Measurements from ENCODE around the gene ARHGAP24. TPM values are rescaled to one million over a fixed set of nuclear protein-coding genes. Genes with fewer than 3 reads are reported as not detected.

Gene ARHGAP24
- total RNA-seq, 1 experiment from 2014 or later: 1.3 TPM

GRCh38 chr4:85669992-85670548, 195.1 kb downstream of the ARHGAP24 start:
- Histone ChIP-seq H3K27ac (ENCODE audit: low read depth, low read length) (no peak overlapping the region), H3K4me1 (ENCODE audit: control insufficient read depth in 1 of 2, insufficient read depth in 2 of 2, low read length in 2 of 2) (no peaks in the 10 kb centered on the region), H2AFZ (ENCODE audit: low read depth, low read length, poor library complexity, severe bottlenecking) (no peak overlapping the region), H4K20me1 (ENCODE audit: insufficient read depth) (no peaks in the 10 kb centered on the region), H3K9me3 (ENCODE audit: control insufficient read depth in 1 of 2, insufficient read depth in 1 of 2, low read depth in 1 of 2, low read length in 2 of 2) (no peaks in the 10 kb centered on the region), H3K36me3 (ENCODE audit: control insufficient read depth in 1 of 2, insufficient read depth in 2 of 2, low read length in 2 of 2) (no peaks in the 10 kb centered on the region), H3K4me2 (ENCODE audit: low read length) (no peak overlapping the region), H3K79me2 (ENCODE audit: insufficient read depth, low read length) (no peaks in the 10 kb centered on the region), H3K27me3 (ENCODE audit: insufficient read depth, low read length) (no peaks in the 10 kb centered on the region), H3K9ac (ENCODE audit: low read length) (no peak overlapping the region), H3K4me3 (replicated peaks in 1 of 2; ENCODE audit: low read depth in 1 of 2, low read length in 2 of 2) (no peak overlapping the region), H3K9me2 (ENCODE audit: insufficient read depth) (no peaks in the 10 kb centered on the region)
- ChIA-PET RAD21 (ENCODE audit: low non-redundant PET in 1 of 2, low total read pairs in 2 of 2, uncharacterized antibody in 2 of 2, unreplicated experiment in 2 of 2) (no interaction called here), CTCF (no interaction called here), POLR2A (no interaction called here)
- TF ChIP-seq MAX (IDR thresholded peaks at IDR 0.05) (no peak), SP1 (IDR thresholded peaks at IDR 0.05; ENCODE audit: low read depth) (no peak), CEBPB (IDR thresholded peaks at IDR 0.05; ENCODE audit: low read depth) (no peak), SIN3A (IDR thresholded peaks at IDR 0.05; ENCODE audit: low read depth) (no peak), POLR2A (IDR thresholded peaks at IDR 0.05; ENCODE audit: borderline replicate concordance, extremely low read depth, insufficient read depth, insufficient read length) (no peak)
- ATAC-seq (no peak), DNase-seq (ENCODE audit: low read depth, low spot score) (no peak)
- intact Hi-C loops (cut with micrococcal nuclease): no loop called here
- no TSS peak for BruUV-seq (replicated peaks)

GRCh38 chr4:85671120-85671519, 196.2 kb downstream of the ARHGAP24 start:
- no peak overlapping the region for H3K27ac ChIP-seq (ENCODE audit: low read depth, low read length)
- H3K79me2 ChIP-seq (ENCODE audit: insufficient read depth, low read length): no peaks in the 10 kb centered on the region
- DNase-seq (ENCODE audit: low read depth, low spot score): no peak
- no peak overlapping the region for H3K4me3 ChIP-seq (replicated peaks in 1 of 2; ENCODE audit: low read depth in 1 of 2, low read length in 2 of 2)
- no peaks in the 10 kb centered on the region for H3K9me2 ChIP-seq (ENCODE audit: insufficient read depth)
- no peaks in the 10 kb centered on the region for H3K36me3 ChIP-seq (ENCODE audit: control insufficient read depth in 1 of 2, insufficient read depth in 2 of 2, low read length in 2 of 2)
- no peaks in the 10 kb centered on the region for H3K9me3 ChIP-seq (ENCODE audit: control insufficient read depth in 1 of 2, insufficient read depth in 1 of 2, low read depth in 1 of 2, low read length in 2 of 2)
- TF ChIP-seq TCF7L2 (IDR thresholded peaks at IDR 0.05; ENCODE audit: borderline replicate concordance, extremely low read depth, insufficient read depth, insufficient read length) (no peak), ZNF274 (IDR thresholded peaks at IDR 0.05; ENCODE audit: low read depth, low read length) (no peak), RAD21 (IDR thresholded peaks at IDR 0.05; ENCODE audit: low read depth) (no peak), SP1 (IDR thresholded peaks at IDR 0.05; ENCODE audit: low read depth) (no peak), SIN3A (IDR thresholded peaks at IDR 0.05; ENCODE audit: low read depth) (no peak), FOSL1 (IDR thresholded peaks at IDR 0.05; ENCODE audit: low read depth) (no peak), POLR2AphosphoS5 (IDR thresholded peaks at IDR 0.05; ENCODE audit: low read depth, low read length) (no peak), YY1 (IDR thresholded peaks at IDR 0.05; ENCODE audit: extremely low read depth, insufficient replicate concordance, low read depth, low read length) (no peak)
- H3K27me3 ChIP-seq (ENCODE audit: insufficient read depth, low read length): no peaks in the 10 kb centered on the region
- no peaks in the 10 kb centered on the region for H3K4me1 ChIP-seq (ENCODE audit: control insufficient read depth in 1 of 2, insufficient read depth in 2 of 2, low read length in 2 of 2)
- ATAC-seq: no peak
- BruUV-seq (replicated peaks): no TSS peak
- CTCF ChIA-PET: no interaction called here
- no peak overlapping the region for H2AFZ ChIP-seq (ENCODE audit: low read depth, low read length, poor library complexity, severe bottlenecking)
- H4K20me1 ChIP-seq (ENCODE audit: insufficient read depth): no peaks in the 10 kb centered on the region
- POLR2A ChIA-PET: no interaction called here
- no peak overlapping the region for H3K9ac ChIP-seq (ENCODE audit: low read length)
- intact Hi-C loops (cut with micrococcal nuclease): no loop called here
- H3K4me2 ChIP-seq (ENCODE audit: low read length): no peak overlapping the region
- RAD21 ChIA-PET (ENCODE audit: low non-redundant PET in 1 of 2, low total read pairs in 2 of 2, uncharacterized antibody in 2 of 2, unreplicated experiment in 2 of 2): no interaction called here
